Heart right ventricle (tissue), 16 donors: Measurements from ENCODE around the gene AMIGO3. TPM values are rescaled to one million over a fixed set of nuclear protein-coding genes. Genes with fewer than 3 reads are reported as not detected.

Experiments
- ATAC-seq, 8 donors: fragments of 200-7000 bp; cut with Tn5 transposase; one replicate each; pipeline ENCODE4 v1.9.1; 2020; ENCODE audit warnings: mild to moderate bottlenecking in 8 of 8, moderate library complexity in 8 of 8, moderate number of reproducible peaks in 1 of 8
- DNase-seq, 2 donors: peaks; one replicate each; pipeline ENCODE4 v3.0.0-alpha.2; 2020
- H3K27ac ChIP-seq, 10 donors: fragments of 200-600 bp; sonication (generic) in 2 of 10; one replicate each; pipeline versions ENCODE4 v1.5.0 to v1.8.0; 2020 to 2022; ENCODE audit warnings: mild to moderate bottlenecking in 3 of 10
- H3K27me3 ChIP-seq, 7 donors: fragments of 200-600 bp; one replicate each; pipeline ENCODE4 v1.8.0; 2021 to 2022; ENCODE audit warnings: mild to moderate bottlenecking in 2 of 7
- H3K36me3 ChIP-seq, 9 donors: fragments of 200-600 bp; sonication (generic) in 1 of 9; one replicate each; pipeline versions ENCODE4 v1.5.0 to v1.8.0; 2020 to 2022; ENCODE audit warnings: mild to moderate bottlenecking in 2 of 9
- H3K4me1 ChIP-seq, 9 donors: fragments of 200-600 bp; sonication (generic) in 1 of 9; one replicate each; pipeline versions ENCODE4 v1.5.0 to v1.8.0; 2020 to 2022; ENCODE audit warnings: mild to moderate bottlenecking in 4 of 9
- H3K4me3 ChIP-seq, 10 donors: fragments of 200-600 bp; sonication (generic) in 2 of 10; one replicate each; pipeline versions ENCODE4 v1.5.0 to v1.8.0; 2020 to 2022; ENCODE audit warnings: mild to moderate bottlenecking in 7 of 10, moderate library complexity in 2 of 10
- H3K9me3 ChIP-seq, 11 donors: fragments of 200-600 bp in 10 of 11; sonication (generic) in 2 of 11; one replicate each; pipeline versions ENCODE4 v1.5.0 to v1.8.0; 2013 to 2022; ENCODE audit warnings: mild to moderate bottlenecking in 2 of 11, control low read depth in 1 of 11, moderate library complexity in 1 of 11
- CTCF ChIP-seq, 9 donors: fragments of 200-600 bp; sonication (generic) in 2 of 9; IDR thresholded peaks; one replicate each; pipeline versions ENCODE4 v1.5.0 to v1.8.0; 2021 to 2022; ENCODE audit warnings: antibody characterized with exemption in 9 of 9, mild to moderate bottlenecking in 5 of 9, moderate library complexity in 1 of 9
- WGBS, 2 donors: extraction: QIAGEN DNeasy Blood & Tissue Kit; methylation state at CpG; one replicate each; pipeline ENCODE4 v1.1.7; 2013; ENCODE audit warnings: inconsistent platforms in 1 of 2; 5-methylcytosine and 5-hydroxymethylcytosine counted together
- intact Hi-C, 10 donors: fragments of 100-400 bp; cut with DNase I; formaldehyde crosslinking; loops; one replicate each; pipeline versions ENCODE4 v1.11.1 to v1.14.2; 2022
- polyA plus RNA-seq, 2 donors: library from polyadenylated mRNA; stranded (reverse); fragments of 200-250 nt; gene quantifications; one replicate each; pipeline ENCODE4 v1.2.3, GENCODE V29; 2013
- total RNA-seq, 10 donors: library from RNA; stranded (reverse); fragmentation: NEBNext Ultra II Directional in 3 of 10; extraction: Animal tissue kit (Norgen Biotek cat#: 25700) in 3 of 10; gene quantifications; one replicate each; pipeline versions ENCODE4 v1.2.1 to v1.2.4, GENCODE V29; 2021 to 2023
- donor health status: Arrhythmogenic right ventricular cardiomyopathy.
- donor health status: ischemic (EF 13 %, LVEDD 7.1; RV severe dilation, severe dysfunction).
- donor health status: healthy with polysubstance abuse.
- donor health status: DM: no; HTN: yes; CAD: no.
- donor health status: DM: no; HTN: no; CAD: no.
- donor health status: ischemic (EF 25% LVEDD 6.9; RV normal size, moderate dysfunction).
- donor health status: ischemic (EF 25% LVEDD 5.7; RV mildly dilated, moderate dysfunction).
- donor health status: healthy.
- donor health status: DM: yes; HTN: yes; CAD: no.
- donor health status: Ischemic cardiomyopathy.
- donor health status: ischemic (EF 35%, LVEDD 5.7; RV mildly dilated, moderate dysfunction).
- donor health status: nonischemic (EF 11% LVEDD 7.7; RV severe dilation, severe dysfunction).
- donor health status: DM: yes; HTN: yes; CAD: no.
- donor health status: PGD.
- donor health status: ischemic (EF 29% LVEDD 5.4; RV normal size, mild dysfunction).
- donor health status: nonischemic (EF 23%, LVEDD 6.1; RV moderate dilation, normal function).

The AMIGO3 gene
- total and polyA plus RNA-seq, 12 donors = 0.09 to 2.1 (median 0.97) TPM; not detected in 8

- H3K9me3 ChIP-seq = no peaks in the 10 kb centered on the region
- 89 to 91% methylated on average over 11 of the region's 11 CpGs for WGBS, 2 donors
- peaks cover 0 to 21% (median 17%) of the 10 kb centered on the region in 9 donors for H3K4me1 ChIP-seq
- H3K27me3 ChIP-seq = no peaks in the 10 kb centered on the region
- intact Hi-C loops = loop anchor here in 1 of 10 donors (10.0 kb wide), 1 partner anchor 201 kb away; the partner anchor contains the start of gene DAG1
- no peak overlapping the region for H3K4me3 ChIP-seq
- H3K36me3 ChIP-seq = peaks cover 0 to 54% (median 50%) of the 10 kb centered on the region in 9 donors
- no peak for DNase-seq
- H3K27ac ChIP-seq = no peak overlapping the region
- TF ChIP-seq CTCF (IDR thresholded peaks at IDR 0.05) = no peak
- ATAC-seq = no peak
Observed at GRCh38 chr3:49675912-49676311, 43.6 kb downstream of the AMIGO3 start.

GRCh38 chr3:49674497-49674983 lies 44.9 kb downstream of the AMIGO3 start:
- intact Hi-C loops = loop anchor here in 3 of 10 donors (5.0 to 10.0 kb wide), 4 partner anchors 137 to 217 kb away; partner anchors contain the start of gene DAG1 (in 2 of the 3)
- Histone ChIP-seq H3K27ac (peak overlapping the region in 9 of 10 donors; percentile 79 to 97 (median 92)), H3K36me3 (peaks cover 0 to 40% (median 37%) of the 10 kb centered on the region in 9 donors), H3K4me1 (peaks cover 0 to 21% (median 17%) of the 10 kb centered on the region in 9 donors), H3K9me3 (no peaks in the 10 kb centered on the region), H3K27me3 (no peaks in the 10 kb centered on the region), H3K4me3 (peak overlapping the region; percentile 61 to 99 (median 84))
- WGBS, 2 donors = 8 to 13% methylated on average over 32 to 34 of the region's 34 CpGs
- DNase-seq = peak in 1 of 2 donors; percentile 19
- TF ChIP-seq CTCF (IDR thresholded peaks at IDR 0.05) = peak in 2 of 9 donors; percentile 24 to 28
- ATAC-seq = peak; percentile 6 to 58 (median 14)

GRCh38 chr3:49673715-49674496 lies 45.6 kb downstream of the AMIGO3 start, which contains the start of gene APEH:
Gene APEH, plus strand, starts transcription at chr3:49674351. Its CDS starts 51 bp downstream, at chr3:49674402.
- 0 to 1% methylated on average over 71 of the region's 71 CpGs for WGBS, 2 donors
- Histone ChIP-seq H3K36me3 (peaks cover 0 to 34% (median 30%) of the 10 kb centered on the region in 9 donors), H3K27me3 (no peaks in the 10 kb centered on the region), H3K27ac (peak within 1 kb of the TSS; percentile 77 to 97 (median 92)), H3K9me3 (no peaks in the 10 kb centered on the region), H3K4me3 (peak within 1 kb of the TSS; percentile 61 to 99 (median 84)), H3K4me1 (peaks cover 0 to 21% (median 17%) of the 10 kb centered on the region in 9 donors)
- peak in 1 of 9 donors; percentile 6 for TF ChIP-seq CTCF (IDR thresholded peaks at IDR 0.05)
- ATAC-seq (peak; percentile 92 to 97 (median 95)), DNase-seq (peak; percentile 94)
- intact Hi-C loops = loop anchor here in 3 of 10 donors (5.0 to 10.0 kb wide), 4 partner anchors 137 to 217 kb away; partner anchors contain the start of gene DAG1 (in 2 of the 3)

GRCh38 chr3:49673121-49673714 lies 46.3 kb downstream of the AMIGO3 start:
- intact Hi-C loops = loop anchor here in 3 of 10 donors (5.0 to 10.0 kb wide), 4 partner anchors 136 to 216 kb away; partner anchors contain the start of gene DAG1 (in 2 of the 3)
- WGBS, 2 donors = 19 to 21% methylated on average over 17 of the region's 17 CpGs
- Histone ChIP-seq H3K4me3 (peak overlapping the region; percentile 61 to 99 (median 84)), H3K9me3 (no peaks in the 10 kb centered on the region), H3K36me3 (peaks cover 0 to 27% (median 23%) of the 10 kb centered on the region in 9 donors), H3K4me1 (peaks cover 0 to 21% (median 17%) of the 10 kb centered on the region in 9 donors), H3K27ac (peak overlapping the region; percentile 77 to 97 (median 92)), H3K27me3 (no peaks in the 10 kb centered on the region)
- ATAC-seq (peak in 1 of 8 donors; percentile 0), DNase-seq (no peak)
- no peak for TF ChIP-seq CTCF (IDR thresholded peaks at IDR 0.05)
